Neural cell (in vitro differentiated cells): ENCODE measurements around the gene ARF3. TPM values are rescaled to one million over a fixed set of nuclear protein-coding genes. Genes with fewer than 3 reads are reported as not detected.

ENCODE experiments used
- H2AFZ ChIP-seq: fragments of 200-600, 300-800 bp; sonication (generic), shearing (Covaris generic); 2 replicates; pipeline ENCODE4 v1.6.0; 2014; ENCODE audit warnings: low read depth, mild to moderate bottlenecking, antibody characterized with exemption, low read length, moderate library complexity
- H3F3A ChIP-seq: fragments of 200-600 bp; shearing (Covaris generic); 2 replicates; pipeline ENCODE4 v1.6.1; 2016; ENCODE audit warnings: mild to moderate bottlenecking, moderate library complexity, mixed read lengths, antibody characterized with exemption, low read length; ENCODE audit not compliant: insufficient read depth, poor library complexity, severe bottlenecking
- H3K27ac ChIP-seq: fragments of 200-600, 300-800 bp; sonication (generic), shearing (Covaris generic); 2 replicates; pipeline ENCODE4 v1.5.1; 2014; ENCODE audit warnings: mild to moderate bottlenecking, low read length, moderate library complexity
- H3K27me3 ChIP-seq: fragments of 300-800, 200-600 bp; sonication (generic), shearing (Covaris generic); 2 replicates; pipeline ENCODE4 v1.6.0; 2014; ENCODE audit warnings: mild to moderate bottlenecking, low read depth, low read length, moderate library complexity; ENCODE audit not compliant: insufficient read depth
- H3K36me3 ChIP-seq: fragments of 300-800, 200-600 bp; sonication (generic), shearing (Covaris generic); 2 replicates; pipeline ENCODE4 v1.5.1; 2014; ENCODE audit warnings: mild to moderate bottlenecking, antibody characterized with exemption, low read length, moderate library complexity; ENCODE audit not compliant: insufficient read depth
- H3K4me2 ChIP-seq: fragments of 300-800, 200-600 bp; sonication (generic), shearing (Covaris generic); 2 replicates; pipeline ENCODE4 v1.6.0; 2014; ENCODE audit warnings: mild to moderate bottlenecking, low read length
- H3K4me3 ChIP-seq: fragments of 300-800, 200-600 bp; sonication (generic), shearing (Covaris generic); 2 replicates; pipeline ENCODE4 v1.5.1; 2014; ENCODE audit warnings: mild to moderate bottlenecking, low read length, moderate library complexity
- H3K79me2 ChIP-seq: fragments of 200-600 bp; shearing (Covaris generic); replicated peaks from 2 replicates; pipeline ENCODE4 v1.6.0; 2014; ENCODE audit warnings: mild to moderate bottlenecking, low read length, moderate library complexity; ENCODE audit not compliant: insufficient read depth
- H3K9ac ChIP-seq: fragments of 300-800, 200-600 bp; sonication (generic), shearing (Covaris generic); 2 replicates; pipeline ENCODE4 v1.6.1; 2016; ENCODE audit warnings: mild to moderate bottlenecking, low read length, mixed read lengths
- H3K9me2 ChIP-seq: fragments of 200-600 bp; shearing (Covaris generic); 2 replicates; pipeline ENCODE4 v1.6.1; 2016; ENCODE audit warnings: mild to moderate bottlenecking, low read length, mixed read lengths; ENCODE audit not compliant: insufficient read depth
- H3K9me3 ChIP-seq: fragments of 200-600, 300-800 bp; sonication (generic), shearing (Covaris generic); 2 replicates; pipeline ENCODE4 v1.6.1; 2016; ENCODE audit warnings: mild to moderate bottlenecking, mixed run types, low read length, moderate library complexity, mixed read lengths
- H4K20me1 ChIP-seq: fragments of 200-600 bp; shearing (Covaris generic); 2 replicates; pipeline ENCODE4 v1.6.1; 2016; ENCODE audit warnings: mild to moderate bottlenecking, mixed run types; ENCODE audit not compliant: insufficient read depth
- CTCF ChIP-seq: fragments of 450-650 bp; IDR thresholded peaks from 2 replicates; pipeline ENCODE4 v1.5.1; 2014; ENCODE audit warnings: antibody characterized with exemption, mild to moderate bottlenecking, moderate library complexity; ENCODE audit not compliant: poor library complexity, severe bottlenecking
- EP300 ChIP-seq: fragments of 450-650 bp; conservative IDR thresholded peaks from 2 replicates; pipeline ENCODE4 v1.6.1; 2014; ENCODE audit warnings: antibody characterized with exemption, mild to moderate bottlenecking, moderate library complexity; ENCODE audit not compliant: poor library complexity, severe bottlenecking
- EZH2 ChIP-seq: fragments of 200-600, 300-800 bp; shearing (Covaris generic), sonication (generic); IDR thresholded peaks from 2 replicates; pipeline ENCODE4 v1.6.1; 2014; ENCODE audit warnings: antibody characterized with exemption, low read length, borderline replicate concordance, mild to moderate bottlenecking; ENCODE audit not compliant: insufficient read depth, poor library complexity, severe bottlenecking
- MXI1 ChIP-seq: fragments of 450-650 bp; conservative IDR thresholded peaks from 2 replicates; pipeline ENCODE4 v1.6.1; 2014; ENCODE audit warnings: antibody characterized with exemption, mild to moderate bottlenecking; ENCODE audit not compliant: poor library complexity, severe bottlenecking
- POLR2AphosphoS5 ChIP-seq: IDR thresholded peaks from 2 replicates; pipeline ENCODE4 v1.6.1; 2012
- RAD21 ChIP-seq: fragments of 450-650 bp; conservative IDR thresholded peaks from 2 replicates; pipeline ENCODE4 v1.6.1; 2014; ENCODE audit warnings: antibody characterized with exemption, mild to moderate bottlenecking, moderate library complexity
- SMC3 ChIP-seq: fragments of 450-650 bp; conservative IDR thresholded peaks from 2 replicates; pipeline ENCODE4 v1.6.1; 2014; ENCODE audit warnings: antibody characterized with exemption, mild to moderate bottlenecking, moderate library complexity; ENCODE audit not compliant: poor library complexity
- TAF1 ChIP-seq: IDR thresholded peaks from 2 replicates; pipeline ENCODE4 v1.6.1; 2012; ENCODE audit warnings: low read depth
- polyA plus RNA-seq: library from polyadenylated mRNA; depleted of rRNA; stranded (reverse); fragments of >200 nt; gene quantifications from 2 replicates; pipeline ENCODE4 v1.2.3, GENCODE V29; 2014
- TF ChIP-seq, protein P1 (sequence below): IDR thresholded peaks from 2 replicates; pipeline ENCODE4 v1.6.1; 2012; ENCODE audit warnings: borderline replicate concordance

Gene ARF3
- polyA plus RNA-seq, 1 donor from 2014 or later: 114 TPM

GRCh38 chr12:48994224-48995085 is 37.2 kb upstream of the ARF3 start:
- Histone ChIP-seq H3K9ac (no peak overlapping the region), H3K9me2 (no peaks in the 10 kb centered on the region), H3K27ac (no peak overlapping the region), H3K79me2 (no peaks in the 10 kb centered on the region), H3K36me3 (no peaks in the 10 kb centered on the region), H3K9me3 (no peaks in the 10 kb centered on the region), H3K27me3 (peaks cover 95% of the 10 kb centered on the region), H3K4me3 (no peak overlapping the region), H2AFZ (no peak overlapping the region), H3K4me2 (no peak overlapping the region), H3F3A (no peaks in the 10 kb centered on the region), H4K20me1 (no peaks in the 10 kb centered on the region)
- TF ChIP-seq RAD21 (no peak), MXI1 (no peak), EZH2 (no peak), SMC3 (no peak), CTCF (no peak), EP300 (no peak), POLR2AphosphoS5 (no peak)
- TF ChIP-seq, protein P1, sequence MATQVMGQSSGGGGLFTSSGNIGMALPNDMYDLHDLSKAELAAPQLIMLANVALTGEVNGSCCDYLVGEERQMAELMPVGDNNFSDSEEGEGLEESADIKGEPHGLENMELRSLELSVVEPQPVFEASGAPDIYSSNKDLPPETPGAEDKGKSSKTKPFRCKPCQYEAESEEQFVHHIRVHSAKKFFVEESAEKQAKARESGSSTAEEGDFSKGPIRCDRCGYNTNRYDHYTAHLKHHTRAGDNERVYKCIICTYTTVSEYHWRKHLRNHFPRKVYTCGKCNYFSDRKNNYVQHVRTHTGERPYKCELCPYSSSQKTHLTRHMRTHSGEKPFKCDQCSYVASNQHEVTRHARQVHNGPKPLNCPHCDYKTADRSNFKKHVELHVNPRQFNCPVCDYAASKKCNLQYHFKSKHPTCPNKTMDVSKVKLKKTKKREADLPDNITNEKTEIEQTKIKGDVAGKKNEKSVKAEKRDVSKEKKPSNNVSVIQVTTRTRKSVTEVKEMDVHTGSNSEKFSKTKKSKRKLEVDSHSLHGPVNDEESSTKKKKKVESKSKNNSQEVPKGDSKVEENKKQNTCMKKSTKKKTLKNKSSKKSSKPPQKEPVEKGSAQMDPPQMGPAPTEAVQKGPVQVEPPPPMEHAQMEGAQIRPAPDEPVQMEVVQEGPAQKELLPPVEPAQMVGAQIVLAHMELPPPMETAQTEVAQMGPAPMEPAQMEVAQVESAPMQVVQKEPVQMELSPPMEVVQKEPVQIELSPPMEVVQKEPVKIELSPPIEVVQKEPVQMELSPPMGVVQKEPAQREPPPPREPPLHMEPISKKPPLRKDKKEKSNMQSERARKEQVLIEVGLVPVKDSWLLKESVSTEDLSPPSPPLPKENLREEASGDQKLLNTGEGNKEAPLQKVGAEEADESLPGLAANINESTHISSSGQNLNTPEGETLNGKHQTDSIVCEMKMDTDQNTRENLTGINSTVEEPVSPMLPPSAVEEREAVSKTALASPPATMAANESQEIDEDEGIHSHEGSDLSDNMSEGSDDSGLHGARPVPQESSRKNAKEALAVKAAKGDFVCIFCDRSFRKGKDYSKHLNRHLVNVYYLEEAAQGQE: no peak

DNA sequence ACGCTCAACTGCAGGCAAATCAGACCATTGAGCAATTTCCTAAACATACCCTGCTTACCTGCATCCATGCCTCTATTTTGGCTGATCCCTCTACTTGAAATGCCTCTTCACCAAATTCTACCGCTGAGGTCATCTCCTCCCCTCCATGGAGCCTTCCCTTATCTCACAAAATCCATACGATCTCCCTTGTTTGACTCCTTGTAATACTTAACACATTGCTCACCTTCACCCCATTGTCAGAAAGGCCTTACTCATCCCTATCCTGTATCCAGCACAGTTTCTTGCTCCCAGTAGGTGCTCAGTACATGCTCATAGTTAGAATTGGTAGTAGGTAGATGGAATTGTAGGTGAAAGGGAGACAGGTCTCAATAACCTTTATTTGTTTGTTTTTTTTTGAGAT is 36.5 kb upstream of the ARF3 start:
- no peak overlapping the region for H3K4me3 ChIP-seq

More for the DNA sequence above, 36.5 kb upstream of the ARF3 start:
- Histone ChIP-seq H4K20me1 (no peaks in the 10 kb centered on the region), H3K36me3 (no peaks in the 10 kb centered on the region), H3K9ac (no peak overlapping the region), H2AFZ (no peak overlapping the region), H3K79me2 (no peaks in the 10 kb centered on the region), H3F3A (no peaks in the 10 kb centered on the region), H3K27ac (no peak overlapping the region), H3K27me3 (peaks cover 97% of the 10 kb centered on the region), H3K9me3 (no peaks in the 10 kb centered on the region), H3K9me2 (no peaks in the 10 kb centered on the region), H3K4me2 (no peak overlapping the region)
- no peak for TF ChIP-seq EZH2
- no peak for TF ChIP-seq POLR2AphosphoS5
- TF ChIP-seq, protein P1: no peak
- TF ChIP-seq EP300: no peak
- TF ChIP-seq MXI1: no peak
- no peak for TF ChIP-seq SMC3
- no peak for TF ChIP-seq RAD21
- no peak for TF ChIP-seq TAF1
- TF ChIP-seq CTCF: no peak
